ENCODE data around the gene COLEC12. TPM values are rescaled to one million over a fixed set of nuclear protein-coding genes. Genes with fewer than 3 reads are reported as not detected.

The COLEC12 gene
- total RNA-seq, 1 donor from 2014 or later, result 16.7 TPM

Other genes starting within 250 kb of the COLEC12 start
- gene THOC1, start 232.7 kb downstream of the COLEC12 start, total RNA-seq, result 65.6 TPM
- gene CETN1, start 79.7 kb upstream of the COLEC12 start, total RNA-seq, result not detected
- gene CLUL1, start 96.3 kb upstream of the COLEC12 start, total RNA-seq, result 1.6 TPM
- gene TYMS, start 157.0 kb upstream of the COLEC12 start, total RNA-seq, result 3.7 TPM
- 2.0 TPM for gene ENOSF1, start 211.9 kb upstream of the COLEC12 start, total RNA-seq